Measurements from ENCODE around the gene GPR17.

Gene GPR17

DNA sequence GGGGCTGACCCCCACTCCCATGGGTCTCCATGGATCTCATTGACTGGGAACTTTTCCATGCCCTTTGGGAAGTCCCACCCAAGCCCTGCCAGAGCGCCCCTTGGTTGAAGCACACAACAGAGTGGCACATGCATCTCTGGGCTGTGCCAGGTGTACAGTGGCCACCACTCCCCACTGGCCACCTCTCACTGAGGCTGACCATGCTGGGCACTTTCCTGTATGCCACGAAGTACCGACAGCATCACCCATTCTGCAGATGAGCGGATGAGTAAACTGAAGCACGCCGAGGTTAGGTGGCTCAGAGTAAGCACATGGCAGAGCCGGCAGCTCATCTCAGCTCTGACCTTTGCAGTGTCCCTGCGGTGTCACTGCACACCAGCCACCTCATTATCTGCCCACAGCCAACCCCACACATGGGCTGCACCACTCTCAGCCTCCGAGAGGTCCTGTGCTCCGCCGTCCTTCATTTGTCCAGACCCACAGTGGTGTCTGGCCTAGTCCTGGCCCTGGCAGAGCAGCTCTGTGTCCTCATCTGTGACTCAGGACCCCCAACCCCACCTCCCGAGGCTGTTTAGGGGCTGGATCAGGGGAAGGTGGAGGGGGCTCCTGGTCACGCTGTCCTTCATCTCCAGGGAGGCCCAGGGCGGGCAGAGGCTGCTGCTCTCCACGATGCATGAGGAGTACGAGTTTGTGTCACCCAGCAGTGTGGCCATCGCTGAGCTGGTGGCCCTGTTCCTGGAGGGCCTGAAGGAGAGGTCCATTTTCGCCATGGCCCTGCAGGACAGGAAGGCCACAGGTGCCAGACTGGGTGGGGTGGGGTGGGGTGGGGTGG lies 18.0 kb upstream of the GPR17 start:
- TF ChIP-seq, protein P1, sequence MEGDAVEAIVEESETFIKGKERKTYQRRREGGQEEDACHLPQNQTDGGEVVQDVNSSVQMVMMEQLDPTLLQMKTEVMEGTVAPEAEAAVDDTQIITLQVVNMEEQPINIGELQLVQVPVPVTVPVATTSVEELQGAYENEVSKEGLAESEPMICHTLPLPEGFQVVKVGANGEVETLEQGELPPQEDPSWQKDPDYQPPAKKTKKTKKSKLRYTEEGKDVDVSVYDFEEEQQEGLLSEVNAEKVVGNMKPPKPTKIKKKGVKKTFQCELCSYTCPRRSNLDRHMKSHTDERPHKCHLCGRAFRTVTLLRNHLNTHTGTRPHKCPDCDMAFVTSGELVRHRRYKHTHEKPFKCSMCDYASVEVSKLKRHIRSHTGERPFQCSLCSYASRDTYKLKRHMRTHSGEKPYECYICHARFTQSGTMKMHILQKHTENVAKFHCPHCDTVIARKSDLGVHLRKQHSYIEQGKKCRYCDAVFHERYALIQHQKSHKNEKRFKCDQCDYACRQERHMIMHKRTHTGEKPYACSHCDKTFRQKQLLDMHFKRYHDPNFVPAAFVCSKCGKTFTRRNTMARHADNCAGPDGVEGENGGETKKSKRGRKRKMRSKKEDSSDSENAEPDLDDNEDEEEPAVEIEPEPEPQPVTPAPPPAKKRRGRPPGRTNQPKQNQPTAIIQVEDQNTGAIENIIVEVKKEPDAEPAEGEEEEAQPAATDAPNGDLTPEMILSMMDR (IDR thresholded peaks at IDR 0.05; ENCODE audit: extremely low read depth, missing control alignments), result no peak
- no peak for DNase-seq (ENCODE audit: low spot score)

DNA sequence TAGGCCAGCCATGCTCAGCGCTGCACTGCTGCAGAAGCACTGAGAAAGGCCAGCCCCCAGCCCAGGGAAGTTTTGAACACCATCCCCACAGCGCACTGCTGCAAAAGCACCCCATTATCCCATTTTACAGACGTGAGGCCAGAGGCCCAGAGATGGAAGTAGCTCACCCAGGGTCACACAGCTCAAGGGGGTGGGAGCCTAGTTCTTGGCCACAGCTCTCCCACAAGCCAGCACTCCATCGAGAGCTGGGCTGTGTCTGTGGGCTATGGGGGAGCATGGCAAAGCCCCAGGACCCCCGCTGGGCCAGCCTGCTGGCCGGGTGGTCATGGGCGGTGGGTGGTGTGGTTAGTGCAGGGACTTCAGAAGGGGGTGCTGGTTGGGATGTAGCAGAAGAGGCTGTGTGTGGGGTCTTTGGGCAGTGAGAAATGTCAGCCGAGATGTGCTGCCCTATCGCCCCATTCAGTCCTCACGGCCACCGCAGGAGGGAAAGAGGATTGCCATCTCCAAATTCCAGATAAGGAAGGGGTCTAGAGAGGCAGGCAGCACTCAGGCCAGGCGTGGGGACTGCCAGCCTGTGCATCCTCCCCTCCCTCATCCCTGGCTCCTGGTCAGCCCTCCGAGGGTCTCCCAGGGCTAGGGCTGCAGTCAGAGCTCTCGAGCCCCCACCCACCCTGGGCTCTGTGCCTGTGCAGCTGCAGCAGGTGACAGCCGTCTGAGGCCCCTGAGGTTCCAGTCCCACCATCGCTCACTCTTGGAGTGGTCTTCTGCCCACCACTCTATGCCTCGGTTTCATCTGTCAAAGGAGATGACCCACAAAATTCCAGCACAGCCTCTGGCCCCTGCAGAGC lies 17.0 kb upstream of the GPR17 start:
- no peak for DNase-seq (ENCODE audit: low spot score)
- TF ChIP-seq, protein P1 (IDR thresholded peaks at IDR 0.05; ENCODE audit: extremely low read depth, missing control alignments), result no peak

DNA sequence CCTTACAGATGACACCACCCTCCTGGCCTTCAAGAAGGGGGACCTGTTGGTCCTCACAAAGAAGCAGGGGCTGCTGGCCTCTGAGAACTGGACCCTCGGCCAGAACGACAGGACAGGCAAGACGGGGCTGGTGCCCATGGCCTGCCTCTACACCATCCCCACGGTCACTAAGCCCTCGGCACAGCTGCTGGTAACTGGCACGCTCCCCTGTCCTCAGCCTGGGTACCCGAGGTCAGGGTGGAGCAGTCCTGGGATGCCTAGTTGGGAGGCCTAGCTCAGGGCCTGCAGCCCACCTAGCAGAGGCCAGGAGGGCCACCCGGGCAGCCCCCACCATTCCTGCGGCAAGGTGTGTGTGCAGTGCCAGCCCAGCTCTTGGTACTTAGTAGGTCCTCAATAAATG lies 16.3 kb upstream of the GPR17 start:
- no peak for DNase-seq (ENCODE audit: low spot score)
- TF ChIP-seq, protein P1 (IDR thresholded peaks at IDR 0.05; ENCODE audit: extremely low read depth, missing control alignments), result no peak

DNA sequence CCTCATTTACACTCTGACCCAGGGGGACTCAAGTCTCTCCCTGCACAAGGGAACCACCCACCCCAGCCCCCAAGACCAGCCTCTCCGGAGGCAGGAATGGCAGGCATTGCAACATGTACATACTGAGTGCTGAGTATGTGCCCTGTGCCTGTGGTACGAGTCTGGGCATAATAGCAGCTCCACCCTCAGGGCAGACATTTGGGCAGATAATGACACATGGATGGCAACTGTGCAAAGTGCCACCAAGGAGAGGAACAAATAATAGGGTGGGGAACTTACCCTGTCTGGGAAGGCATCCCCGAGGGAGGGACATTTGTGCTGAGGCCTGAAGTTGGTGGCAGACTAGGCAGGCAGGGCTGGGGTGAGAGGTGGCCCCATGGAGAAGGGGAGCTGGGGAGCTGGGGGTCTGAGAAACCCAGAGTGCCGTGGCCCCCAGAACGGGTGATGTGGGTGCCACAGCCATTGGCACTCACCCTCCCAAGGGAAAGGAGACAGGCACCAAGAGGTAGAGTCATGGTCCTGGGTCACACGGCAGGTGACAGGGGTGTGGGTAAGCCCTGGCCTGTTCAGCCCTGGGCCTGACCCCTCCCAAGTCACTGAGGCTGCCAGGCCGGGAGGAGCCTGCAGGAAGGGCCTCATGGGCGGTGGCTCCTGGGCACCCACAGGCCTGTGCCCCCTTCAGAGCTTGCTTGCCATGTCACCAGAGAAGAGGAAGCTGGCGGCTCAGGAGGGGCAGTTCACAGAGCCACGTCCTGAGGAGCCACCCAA lies 15.7 kb upstream of the GPR17 start:
- DNase-seq (ENCODE audit: low spot score), result no peak

GRCh38 chr2:127630864-127631540 lies 15.0 kb upstream of the GPR17 start:
- DNase-seq (ENCODE audit: low spot score), result no peak
- TF ChIP-seq, protein P1 (IDR thresholded peaks at IDR 0.05; ENCODE audit: extremely low read depth, missing control alignments), result no peak

More for the DNA sequence above, 15.7 kb upstream of the GPR17 start:
- TF ChIP-seq, protein P1 (IDR thresholded peaks at IDR 0.05; ENCODE audit: extremely low read depth, missing control alignments), result no peak

DNA sequence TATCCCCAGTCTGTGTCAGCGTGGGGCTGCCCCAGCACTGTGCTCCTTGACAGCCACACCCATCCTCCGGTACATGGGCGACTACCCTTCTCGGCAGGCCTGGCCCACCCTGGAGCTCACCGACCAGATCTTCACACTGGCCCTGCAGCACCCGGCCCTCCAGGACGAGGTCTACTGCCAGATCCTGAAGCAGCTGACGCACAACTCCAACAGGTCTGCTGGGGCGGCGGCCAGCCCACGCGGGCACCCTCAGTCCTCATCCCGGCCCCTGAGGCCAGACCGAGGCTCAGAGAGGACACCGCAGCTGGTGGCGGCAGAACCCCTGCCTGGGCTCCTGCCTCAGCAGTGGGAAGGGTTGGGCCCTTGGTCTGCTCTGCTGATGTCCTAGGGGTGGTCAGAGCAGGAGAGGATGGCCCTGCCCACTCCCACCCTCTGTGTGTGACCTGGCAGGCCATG lies 14.4 kb upstream of the GPR17 start:
- DNase-seq (ENCODE audit: low spot score), result no peak
- TF ChIP-seq, protein P1 (IDR thresholded peaks at IDR 0.05; ENCODE audit: extremely low read depth, missing control alignments), result no peak

Data from GM20000 (cell line).